ENCODE data around the gene ATP2A3.

Gene ATP2A3

GRCh38 chr17:3903881-3904290 is 60.4 kb downstream of the ATP2A3 start:
- H3K4me3 ChIP-seq (ENCODE audit: low read depth, low read length) = no peak overlapping the region
- no peak for TF ChIP-seq CTCF (conservative IDR thresholded peaks at IDR 0.05; ENCODE audit: low read depth, low read length)
- DNase-seq (ENCODE audit: low read depth) = no peak

GRCh38 chr17:3903051-3903825 is 61.0 kb downstream of the ATP2A3 start:
- no peak for TF ChIP-seq CTCF (conservative IDR thresholded peaks at IDR 0.05; ENCODE audit: low read depth, low read length)
- no peak for DNase-seq (ENCODE audit: low read depth)
- H3K4me3 ChIP-seq (ENCODE audit: low read depth, low read length) = no peak overlapping the region

GRCh38 chr17:3900646-3901045 is 63.6 kb downstream of the ATP2A3 start:
- no peak overlapping the region for H3K4me3 ChIP-seq (ENCODE audit: low read depth, low read length)
- TF ChIP-seq CTCF (conservative IDR thresholded peaks at IDR 0.05; ENCODE audit: low read depth, low read length) = no peak
- DNase-seq (ENCODE audit: low read depth) = no peak

- no peak overlapping the region for H3K4me3 ChIP-seq (ENCODE audit: low read depth, low read length)
- no peak for TF ChIP-seq CTCF (conservative IDR thresholded peaks at IDR 0.05; ENCODE audit: low read depth, low read length)
- no peak for DNase-seq (ENCODE audit: low read depth)
These were observed 66.5 kb downstream of the ATP2A3 start for GRCh38 chr17:3897731-3898130.

- DNase-seq (ENCODE audit: low read depth) = no peak
- H3K4me3 ChIP-seq (ENCODE audit: low read depth, low read length) = no peak overlapping the region
- TF ChIP-seq CTCF (conservative IDR thresholded peaks at IDR 0.05; ENCODE audit: low read depth, low read length) = no peak
These were observed 67.3 kb downstream of the ATP2A3 start for GRCh38 chr17:3896968-3897235.

- DNase-seq (ENCODE audit: low read depth) = no peak
- H3K4me3 ChIP-seq (ENCODE audit: low read depth, low read length) = no peak overlapping the region
- no peak for TF ChIP-seq CTCF (conservative IDR thresholded peaks at IDR 0.05; ENCODE audit: low read depth, low read length)
These were observed 67.9 kb downstream of the ATP2A3 start for GRCh38 chr17:3896108-3896967.
